Fibroblast of skin of left quadriceps (primary cell): ENCODE data around the gene COL9A3.
A peak's percentile ranks its signal among the peaks of the same experiment; 100 is the strongest.

Experiments used
- DNase-seq, 2 experiments: peaks; one replicate each; pipeline ENCODE4 v3.0.0-alpha.2; 2013; ENCODE audit warnings: low read depth in 2 of 2

COL9A3 gene

GRCh38 chr20:62816884-62817873, at the start of gene COL9A3:
COL9A3 (plus strand) TSS chr20:62817050; CDS start chr20:62817065, 15 bp downstream.
- no peak for DNase-seq

GRCh38 chr20:62768234-62768546, 48.7 kb upstream of the COL9A3 start:
- no peak for DNase-seq

GRCh38 chr20:62768551-62769287, 48.1 kb upstream of the COL9A3 start:
- peak in 1 of 2 experiments; percentile 22 for DNase-seq

- no peak for DNase-seq
Observed at GRCh38 chr20:62769346-62770071, 47.3 kb upstream of the COL9A3 start.

- DNase-seq, result no peak
Observed at GRCh38 chr20:62770111-62770910, 46.5 kb upstream of the COL9A3 start.

GRCh38 chr20:62770916-62771315, 45.9 kb upstream of the COL9A3 start:
- DNase-seq, result no peak

- no peak for DNase-seq
Observed at GRCh38 chr20:62771396-62772102, 45.3 kb upstream of the COL9A3 start.

- DNase-seq, result no peak
Observed at GRCh38 chr20:62772103-62772611, 44.7 kb upstream of the COL9A3 start.

- DNase-seq, result no peak
Observed at GRCh38 chr20:62772619-62772989, 44.2 kb upstream of the COL9A3 start.

- no peak for DNase-seq
Observed at GRCh38 chr20:62772990-62773844, 43.6 kb upstream of the COL9A3 start.

- DNase-seq, result no peak
Observed at GRCh38 chr20:62773845-62774714, 42.8 kb upstream of the COL9A3 start.

GRCh38 chr20:62774762-62775161, 42.1 kb upstream of the COL9A3 start:
- no peak for DNase-seq

GRCh38 chr20:62775206-62775605, 41.6 kb upstream of the COL9A3 start:
- no peak for DNase-seq

GRCh38 chr20:62776035-62776691, 40.7 kb upstream of the COL9A3 start:
- DNase-seq, result no peak

- DNase-seq, result no peak
Observed at GRCh38 chr20:62776692-62777527, 39.9 kb upstream of the COL9A3 start.

GRCh38 chr20:62777528-62777830, 39.4 kb upstream of the COL9A3 start:
- no peak for DNase-seq

- DNase-seq, result no peak
Observed at GRCh38 chr20:62778058-62778457, 38.8 kb upstream of the COL9A3 start.
